Osteoblast (primary cell): ENCODE measurements around the gene IL10. TPM values are rescaled to one million over a fixed set of nuclear protein-coding genes. Genes with fewer than 3 reads are reported as not detected.

Experiments
- DNase-seq: peaks from one replicate; pipeline ENCODE4 v3.0.0; 2011; ENCODE audit warnings: low spot score, mixed read lengths; ENCODE audit not compliant: insufficient read length; ENCODE audit errors: missing footprints
- H2AFZ ChIP-seq: 2 replicates; pipeline ENCODE4 v1.6.0; 2011; ENCODE audit warnings: mild to moderate bottlenecking, low read length
- H3K27ac ChIP-seq: 2 replicates; pipeline ENCODE4 v1.5.1; 2011; ENCODE audit warnings: mild to moderate bottlenecking, low read depth, low read length, moderate library complexity
- H3K27me3 ChIP-seq: 2 replicates; pipeline ENCODE4 v1.6.0; 2012; ENCODE audit warnings: mild to moderate bottlenecking, control low read depth, inconsistent platforms, low read length, moderate library complexity; ENCODE audit not compliant: insufficient read depth
- H3K36me3 ChIP-seq: 2 replicates; pipeline ENCODE4 v1.5.1; 2011; ENCODE audit warnings: mild to moderate bottlenecking, low read length, control low read depth, moderate library complexity; ENCODE audit not compliant: insufficient read depth
- H3K4me1 ChIP-seq: 2 replicates; pipeline ENCODE4 v1.5.1; 2011; ENCODE audit warnings: mild to moderate bottlenecking, low read length, control low read depth, moderate library complexity; ENCODE audit not compliant: insufficient read depth
- H3K4me2 ChIP-seq: 2 replicates; pipeline ENCODE4 v1.6.0; 2011; ENCODE audit warnings: mild to moderate bottlenecking, low read length; ENCODE audit not compliant: insufficient read depth
- H3K4me3 ChIP-seq: fragments of 200-600 bp; sonication (generic); 3 replicates; pipeline ENCODE4 v1.5.1; 2012; ENCODE audit warnings: mild to moderate bottlenecking, low read length, inconsistent platforms; ENCODE audit not compliant: insufficient read depth
- H3K79me2 ChIP-seq: 2 replicates; pipeline ENCODE4 v1.6.0; 2012; ENCODE audit warnings: mild to moderate bottlenecking, low read length, control low read depth, inconsistent platforms; ENCODE audit not compliant: insufficient read depth
- H3K9me3 ChIP-seq: 2 replicates; pipeline ENCODE4 v1.5.1; 2011; ENCODE audit warnings: low read depth, low read length, control low read depth
- H4K20me1 ChIP-seq: 2 replicates; pipeline ENCODE4 v1.6.0; 2012; ENCODE audit warnings: mild to moderate bottlenecking, low read length, control low read depth; ENCODE audit not compliant: insufficient read depth
- CTCF ChIP-seq: IDR thresholded peaks from 2 replicates; pipeline ENCODE4 v1.5.1; 2011; ENCODE audit warnings: mild to moderate bottlenecking, low read depth, low read length, moderate library complexity; ENCODE audit errors: extremely low read depth
- total RNA-seq: library from RNA; depleted of rRNA; stranded (reverse); fragments of >200 nt; gene quantifications from 2 replicates; pipeline ENCODE4 v1.2.3, GENCODE V29; 2012

The IL10 gene
- total RNA-seq, 1 donor = not detected

GRCh38 chr1:206798384-206798996 is 26.2 kb upstream of the IL10 start:
- H3K36me3 ChIP-seq = no peaks in the 10 kb centered on the region
- no peak overlapping the region for H2AFZ ChIP-seq
- DNase-seq = no peak
- H3K4me1 ChIP-seq = peaks cover 8% of the 10 kb centered on the region
- H3K4me3 ChIP-seq = no peak overlapping the region
- H3K79me2 ChIP-seq = no peaks in the 10 kb centered on the region
- no peak overlapping the region for H3K27ac ChIP-seq
- H3K27me3 ChIP-seq = no peaks in the 10 kb centered on the region
- H4K20me1 ChIP-seq = no peaks in the 10 kb centered on the region
- no peak overlapping the region for H3K4me2 ChIP-seq
- TF ChIP-seq CTCF = no peak
- no peaks in the 10 kb centered on the region for H3K9me3 ChIP-seq

DNA sequence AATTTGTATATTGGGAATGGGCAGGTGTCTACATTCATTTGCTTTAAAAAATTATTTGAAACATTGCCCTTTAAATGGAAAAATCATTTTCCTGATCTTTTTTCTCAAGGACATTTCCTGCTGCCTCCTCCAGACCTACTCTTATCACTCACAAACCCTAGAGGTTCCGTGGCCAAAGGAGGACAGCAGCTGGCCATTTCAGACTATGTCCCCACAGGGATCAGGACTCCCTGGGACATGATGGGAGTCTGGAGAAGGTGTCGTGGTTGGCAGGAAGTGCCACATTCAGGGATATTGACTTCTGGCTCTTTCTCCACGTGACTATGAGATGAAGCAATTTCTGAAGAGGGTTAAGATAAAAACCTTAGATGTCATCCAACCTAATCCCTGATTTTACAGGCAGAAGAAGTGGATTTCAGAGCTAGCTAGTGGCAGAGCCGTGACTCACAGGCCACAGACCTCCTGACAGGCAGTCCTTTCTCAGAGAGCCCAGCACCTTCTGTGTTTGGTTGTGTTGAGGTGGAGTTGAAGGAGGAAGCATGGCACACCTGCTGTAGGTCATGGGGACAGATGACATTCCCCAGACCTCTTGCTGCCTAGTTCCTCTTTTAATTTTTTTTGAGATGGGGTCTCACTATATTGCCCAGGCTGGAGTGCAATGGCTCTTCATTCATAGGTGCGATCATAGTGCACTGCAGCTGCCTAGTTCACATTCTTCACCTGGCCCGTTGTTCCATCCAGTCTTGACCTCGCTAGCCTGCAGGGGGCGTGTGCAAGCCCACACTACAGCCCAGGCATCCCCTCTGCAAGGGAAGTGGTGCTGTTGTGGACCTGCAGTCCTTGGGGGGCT is 25.5 kb upstream of the IL10 start:
- no peak overlapping the region for H3K4me2 ChIP-seq
- DNase-seq = peak; percentile 38

DNA sequence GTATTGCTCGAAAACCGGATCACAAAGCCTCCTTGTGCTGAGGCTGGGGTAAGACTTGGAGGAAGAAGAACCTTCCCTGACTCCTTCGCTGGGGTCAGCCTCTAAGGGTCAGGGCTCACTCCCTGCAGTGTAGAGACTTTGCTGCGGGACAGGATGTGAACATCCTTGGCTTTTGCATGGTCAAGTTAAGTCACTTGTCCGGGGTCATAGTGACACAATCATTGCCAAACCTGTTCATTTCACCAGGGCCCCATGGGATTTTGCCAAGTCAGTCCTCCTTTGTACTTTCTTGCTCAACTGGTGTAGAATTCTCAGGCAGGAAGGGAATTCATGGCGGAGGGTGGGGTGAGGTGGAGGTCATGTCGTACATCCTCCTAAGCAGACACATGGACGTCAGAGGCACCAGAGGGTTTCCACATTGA is 24.7 kb upstream of the IL10 start:
- no peak for TF ChIP-seq CTCF
- Histone ChIP-seq H3K27me3 (no peaks in the 10 kb centered on the region), H3K36me3 (no peaks in the 10 kb centered on the region), H3K4me2 (no peak overlapping the region), H4K20me1 (no peaks in the 10 kb centered on the region), H3K9me3 (no peaks in the 10 kb centered on the region), H3K4me3 (no peak overlapping the region), H3K4me1 (peaks cover 19% of the 10 kb centered on the region), H2AFZ (no peak overlapping the region), H3K79me2 (no peaks in the 10 kb centered on the region), H3K27ac (no peak overlapping the region)
- no peak for DNase-seq

More for the DNA sequence above, 25.5 kb upstream of the IL10 start:
- no peaks in the 10 kb centered on the region for H3K9me3 ChIP-seq
- no peaks in the 10 kb centered on the region for H4K20me1 ChIP-seq
- no peaks in the 10 kb centered on the region for H3K27me3 ChIP-seq
- H3K36me3 ChIP-seq = no peaks in the 10 kb centered on the region
- no peaks in the 10 kb centered on the region for H3K79me2 ChIP-seq
- H2AFZ ChIP-seq = no peak overlapping the region
- no peak overlapping the region for H3K27ac ChIP-seq
- TF ChIP-seq CTCF = peak; percentile 47
- H3K4me3 ChIP-seq = no peak overlapping the region
- peaks cover 15% of the 10 kb centered on the region for H3K4me1 ChIP-seq

DNA sequence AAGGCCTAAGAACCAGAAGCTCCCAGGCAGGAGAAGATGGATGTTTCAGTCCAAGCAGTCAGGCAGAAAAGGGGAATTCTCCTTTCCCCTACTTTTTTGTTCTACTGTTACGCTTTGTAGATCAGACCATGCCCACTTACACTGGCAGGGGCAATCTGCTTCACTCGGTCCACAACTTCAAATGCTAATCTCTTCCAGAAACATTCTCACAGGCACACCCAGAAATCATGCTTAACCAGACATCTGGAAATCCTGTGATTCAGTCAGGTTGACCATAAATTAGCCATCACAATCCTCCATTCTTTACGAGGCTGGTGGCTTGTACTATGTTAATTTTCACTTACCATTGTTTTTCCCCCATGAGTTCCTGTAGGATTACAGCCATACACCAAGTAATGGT is 23.8 kb upstream of the IL10 start:
- H3K36me3 ChIP-seq = no peaks in the 10 kb centered on the region
- H3K9me3 ChIP-seq = no peaks in the 10 kb centered on the region
- no peaks in the 10 kb centered on the region for H3K79me2 ChIP-seq
- no peak overlapping the region for H3K4me3 ChIP-seq
- H4K20me1 ChIP-seq = no peaks in the 10 kb centered on the region
- H2AFZ ChIP-seq = no peak overlapping the region
- no peak overlapping the region for H3K4me2 ChIP-seq
- DNase-seq = no peak
- TF ChIP-seq CTCF = no peak
- peaks cover 25% of the 10 kb centered on the region for H3K4me1 ChIP-seq
- H3K27ac ChIP-seq = no peak overlapping the region
- no peaks in the 10 kb centered on the region for H3K27me3 ChIP-seq
